Caki2 (cell line): ENCODE results near the gene C5orf15. TPM values are rescaled to one million over a fixed set of nuclear protein-coding genes. Genes with fewer than 3 reads are reported as not detected.

Experiments used
- DNase-seq: peaks from one replicate; pipeline ENCODE4 v3.0.0-alpha.2; 2015; ENCODE audit warnings: low read depth
- in situ Hi-C: cut with HindIII; loops from 2 replicates; pipeline ENCODE4 v1.10.0; 2016; ENCODE audit warnings: low sequenced_read_pairs, low pct_unique_long_range_greater_than_20kb, mixed read lengths
- total RNA-seq: library from RNA; depleted of rRNA; stranded (reverse); fragments of >200 nt; shearing (Covaris generic); gene quantifications from 2 replicates; pipeline ENCODE4 v1.2.3, GENCODE V29; 2014; ENCODE audit warnings: low replicate concordance

C5orf15 gene
- total RNA-seq, 1 experiment from 2014 or later = 111 TPM

- no peak for DNase-seq
- in situ Hi-C loops = no loop called here
These were observed 35.8 kb downstream of the C5orf15 start for GRCh38 chr5:133932441-133933168.

- DNase-seq = no peak
- in situ Hi-C loops = no loop called here
These were observed 36.9 kb downstream of the C5orf15 start for GRCh38 chr5:133931546-133931945.

- in situ Hi-C loops = no loop called here
- no peak for DNase-seq
These were observed 37.7 kb downstream of the C5orf15 start for GRCh38 chr5:133930813-133931090.

GRCh38 chr5:133930061-133930812, 38.2 kb downstream of the C5orf15 start:
- in situ Hi-C loops = no loop called here
- no peak for DNase-seq

- DNase-seq = no peak
- in situ Hi-C loops = no loop called here
These were observed 39.6 kb downstream of the C5orf15 start for GRCh38 chr5:133928587-133929393.

GRCh38 chr5:133927300-133928180, 40.9 kb downstream of the C5orf15 start:
- DNase-seq = no peak
- in situ Hi-C loops = no loop called here

GRCh38 chr5:133926489-133927299, 41.7 kb downstream of the C5orf15 start:
- in situ Hi-C loops = no loop called here
- no peak for DNase-seq

GRCh38 chr5:133925866-133926488, 42.4 kb downstream of the C5orf15 start:
- in situ Hi-C loops = no loop called here
- no peak for DNase-seq

- DNase-seq = no peak
- in situ Hi-C loops = no loop called here
These were observed 43.2 kb downstream of the C5orf15 start for GRCh38 chr5:133925269-133925668.

- no peak for DNase-seq
- in situ Hi-C loops = no loop called here
These were observed 44.1 kb downstream of the C5orf15 start for GRCh38 chr5:133924221-133924920.

- in situ Hi-C loops = no loop called here
- no peak for DNase-seq
These were observed 46.4 kb downstream of the C5orf15 start for GRCh38 chr5:133921979-133922378.

- DNase-seq = no peak
- in situ Hi-C loops = no loop called here
These were observed 47.4 kb downstream of the C5orf15 start for GRCh38 chr5:133921069-133921468.

- DNase-seq = no peak
- in situ Hi-C loops = no loop called here
These were observed 49.0 kb downstream of the C5orf15 start for GRCh38 chr5:133919148-133920136.

GRCh38 chr5:133918731-133919130, 49.7 kb downstream of the C5orf15 start:
- DNase-seq = no peak
- in situ Hi-C loops = no loop called here

GRCh38 chr5:133918316-133918715, 50.1 kb downstream of the C5orf15 start:
- no peak for DNase-seq
- in situ Hi-C loops = no loop called here
